ENCODE data around the gene CCBE1. TPM values are rescaled to one million over a fixed set of nuclear protein-coding genes. Genes with fewer than 3 reads are reported as not detected.
A peak's percentile ranks its signal among the peaks of the same experiment; 100 is the strongest.

CCBE1 gene
- total and polyA plus RNA-seq, 2 of the 4 experiments (the other 2 are of a cell fraction) = 64.8 to 148 TPM

- intact Hi-C loops (cut with micrococcal nuclease) = loop anchor here (1.0 to 10.0 kb wide), 6 partner anchors 48 to 237 kb away; no protein-coding TSS in a partner anchor
- H3K36me3 ChIP-seq (ENCODE audit: control insufficient read depth, insufficient read depth, low read length) = no peaks in the 10 kb centered on the region
- no peaks in the 10 kb centered on the region for H3K9me3 ChIP-seq (ENCODE audit: control insufficient read depth, insufficient read depth, low read length)
- peak overlapping the region; percentile 52 for H4K5ac ChIP-seq (ENCODE audit: low read depth, low read length)
- H3K18ac ChIP-seq (ENCODE audit: low read depth, low read length) = peak overlapping the region; percentile 77
- peak overlapping the region; percentile 41 to 75; a peak in 3 of 4 replicates for H4K8ac ChIP-seq (ENCODE audit: low read depth in 2 of 2, low read length in 2 of 2)
- peak overlapping the region; percentile 55 for H3K4ac ChIP-seq (ENCODE audit: low read depth, low read length)
- in situ Hi-C loops (cut with MboI; ENCODE audit: low sequenced_read_pairs) = loop anchor here (10.0 kb wide), 2 partner anchors 62 to 232 kb away; no protein-coding TSS in a partner anchor
- H3K9me1 ChIP-seq (ENCODE audit: insufficient read depth, low read length) = peaks cover 8% of the 10 kb centered on the region; the same call in 1 of the 2 replicates
- H2BK5ac ChIP-seq (ENCODE audit: low read depth, low read length, poor library complexity, severe bottlenecking) = peak overlapping the region; percentile 75
- DNase-seq (peak; percentile 59), ATAC-seq (ENCODE audit: low read depth) (peak; percentile 26)
- peak overlapping the region; percentile 71 for H3K4me3 ChIP-seq (ENCODE audit: insufficient read depth, low read depth, low read length)
- peak overlapping the region; percentile 83 for H2BK120ac ChIP-seq (ENCODE audit: low read depth, low read length)
- peak overlapping the region; percentile 83 for H2AK9ac ChIP-seq (replicated peaks; ENCODE audit: low read depth, low read length, poor library complexity)
- H2BK20ac ChIP-seq (ENCODE audit: low read depth, low read length) = peak overlapping the region; percentile 79
- peaks cover 18% of the 10 kb centered on the region for H3K4me1 ChIP-seq (ENCODE audit: control insufficient read depth, insufficient read depth, low read length)
- peak overlapping the region; percentile 73 for H3K9ac ChIP-seq (ENCODE audit: low read depth, low read length)
- peak overlapping the region; percentile 94 for H3K4me2 ChIP-seq (ENCODE audit: low read depth, low read length)
- H4K91ac ChIP-seq (ENCODE audit: insufficient read depth, low read depth, low read length) = peak overlapping the region; percentile 78
- peaks cover 24 to 52% of the 10 kb centered on the region in 2 experiments for H3K79me1 ChIP-seq (ENCODE audit: low read depth in 1 of 2, low read length in 2 of 2)
- BruUV-seq (replicated peaks) = TSS peak; percentile 3
- H4K20me1 ChIP-seq (ENCODE audit: insufficient read depth, low read length) = no peaks in the 10 kb centered on the region
- WGBS, 2 experiments (ENCODE audit: extremely low coverage in 2 of 2, insufficient read length in 1 of 2) = 2% methylated on average over 41 of the region's 79 CpGs; no CpG with 5 or more reads in 1 of the 2 experiments
- CTCF ChIA-PET = interaction anchor here (0.5 to 2.6 kb wide), 36 partner anchors 9 to 1738 kb away, joined by 3 to 27 read pairs (median 4); no protein-coding TSS in a partner anchor
- peak overlapping the region; percentile 51; the same call in 1 of the 2 replicates for H2AK5ac ChIP-seq (ENCODE audit: low read depth, low read length)
- peak overlapping the region; percentile 80 for H3K23ac ChIP-seq (ENCODE audit: low read depth, low read length)
- dilution Hi-C loops (cut with HindIII; ENCODE audit: low sequenced_read_pairs, unreplicated experiment) = no loop called here
- peak overlapping the region; percentile 93 for H2AFZ ChIP-seq (replicated peaks; ENCODE audit: low read length, poor library complexity)
- H3K27ac ChIP-seq (ENCODE audit: insufficient read depth, low read length) = peak overlapping the region; percentile 63
- peak overlapping the region; percentile 77; the same call in 2 of the 3 replicates for H2BK15ac ChIP-seq (ENCODE audit: low read depth, low read length)
- no peaks in the 10 kb centered on the region for H3K27me3 ChIP-seq (ENCODE audit: control insufficient read depth, insufficient read depth, low read length)
- POLR2A ChIA-PET (ENCODE audit: unreplicated experiment) = interaction anchor here (1.0 kb wide), 1 partner anchor 22 kb away, joined by 4 read pairs; no protein-coding TSS in a partner anchor
- H3K14ac ChIP-seq (replicated peaks; ENCODE audit: low read depth, low read length) = peak overlapping the region; percentile 80
- peak overlapping the region; percentile 35; the same call in 1 of the 2 replicates for H3K56ac ChIP-seq (ENCODE audit: extremely low read depth, insufficient read depth, low read length)
- TF ChIP-seq MXI1 (IDR thresholded peaks at IDR 0.05; ENCODE audit: borderline replicate concordance, low read depth, low read length) (no peak), MAFK (IDR thresholded peaks at IDR 0.05; ENCODE audit: low read depth, low read length) (no peak), RAD21 (IDR thresholded peaks at IDR 0.05; ENCODE audit: low read length) (no peak), BHLHE40 (IDR thresholded peaks at IDR 0.05; ENCODE audit: low read depth, low read length) (no peak), FOS (IDR thresholded peaks at IDR 0.05; ENCODE audit: low read depth, low read length) (no peak), POLR2A (IDR thresholded peaks at IDR 0.05; ENCODE audit: low read depth, low read length) (no peak), USF2 (IDR thresholded peaks at IDR 0.05; ENCODE audit: low read depth, low read length) (no peak), SMC3 (IDR thresholded peaks at IDR 0.05; ENCODE audit: low read depth, low read length) (no peak), RCOR1 (IDR thresholded peaks at IDR 0.05; ENCODE audit: insufficient replicate concordance, low read length) (no peak), CEBPB (IDR thresholded peaks at IDR 0.05; ENCODE audit: low read depth, low read length) (no peak), RFX5 (IDR thresholded peaks at IDR 0.05; ENCODE audit: low read depth, low read length) (no peak), NFE2L2 (IDR thresholded peaks at IDR 0.05; ENCODE audit: low read depth, low read length) (no peak)
- TF ChIP-seq, protein P1, sequence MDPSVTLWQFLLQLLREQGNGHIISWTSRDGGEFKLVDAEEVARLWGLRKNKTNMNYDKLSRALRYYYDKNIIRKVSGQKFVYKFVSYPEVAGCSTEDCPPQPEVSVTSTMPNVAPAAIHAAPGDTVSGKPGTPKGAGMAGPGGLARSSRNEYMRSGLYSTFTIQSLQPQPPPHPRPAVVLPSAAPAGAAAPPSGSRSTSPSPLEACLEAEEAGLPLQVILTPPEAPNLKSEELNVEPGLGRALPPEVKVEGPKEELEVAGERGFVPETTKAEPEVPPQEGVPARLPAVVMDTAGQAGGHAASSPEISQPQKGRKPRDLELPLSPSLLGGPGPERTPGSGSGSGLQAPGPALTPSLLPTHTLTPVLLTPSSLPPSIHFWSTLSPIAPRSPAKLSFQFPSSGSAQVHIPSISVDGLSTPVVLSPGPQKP (IDR thresholded peaks at IDR 0.05; ENCODE audit: borderline replicate concordance, low read depth, low read length) = no peak
These were observed 650 bp downstream of the CCBE1 start for GRCh38 chr18:59696311-59697235.

All from IMR-90 (cell line).